GM06990 (cell line): Measurements from ENCODE around the gene CCDC116.

ENCODE experiments used
- DNase-seq: peaks from one replicate; pipeline ENCODE4 v3.0.0-alpha.2; 2011; ENCODE audit not compliant: insufficient read length; ENCODE audit errors: extremely low read depth
- H3K27me3 ChIP-seq: replicated peaks from 2 replicates; pipeline ENCODE4 v1.6.0; 2011; ENCODE audit warnings: low read length; ENCODE audit not compliant: control insufficient read depth, insufficient read depth
- H3K36me3 ChIP-seq: 2 replicates; pipeline ENCODE4 v1.5.1; 2011; ENCODE audit warnings: low read length; ENCODE audit not compliant: control insufficient read depth, insufficient read depth
- H3K4me3 ChIP-seq: replicated peaks from 2 replicates; pipeline ENCODE4 v1.5.1; 2011; ENCODE audit warnings: low read depth, mild to moderate bottlenecking, control low read depth, low read length
- TF ChIP-seq, protein P1 (sequence below): IDR thresholded peaks from 2 replicates; pipeline ENCODE4 v1.5.1; 2011; ENCODE audit warnings: low read length, control low read depth, mild to moderate bottlenecking, inconsistent platforms; ENCODE audit not compliant: insufficient read depth, poor library complexity, severe bottlenecking

The CCDC116 gene

GRCh38 chr22:21652547-21653545 lies 20.3 kb downstream of the CCDC116 start:
- Histone ChIP-seq H3K27me3 (no peaks in the 10 kb centered on the region), H3K36me3 (peaks cover 1% of the 10 kb centered on the region), H3K4me3 (peak overlapping the region; percentile 87)
- DNase-seq, result no peak
- TF ChIP-seq, protein P1, sequence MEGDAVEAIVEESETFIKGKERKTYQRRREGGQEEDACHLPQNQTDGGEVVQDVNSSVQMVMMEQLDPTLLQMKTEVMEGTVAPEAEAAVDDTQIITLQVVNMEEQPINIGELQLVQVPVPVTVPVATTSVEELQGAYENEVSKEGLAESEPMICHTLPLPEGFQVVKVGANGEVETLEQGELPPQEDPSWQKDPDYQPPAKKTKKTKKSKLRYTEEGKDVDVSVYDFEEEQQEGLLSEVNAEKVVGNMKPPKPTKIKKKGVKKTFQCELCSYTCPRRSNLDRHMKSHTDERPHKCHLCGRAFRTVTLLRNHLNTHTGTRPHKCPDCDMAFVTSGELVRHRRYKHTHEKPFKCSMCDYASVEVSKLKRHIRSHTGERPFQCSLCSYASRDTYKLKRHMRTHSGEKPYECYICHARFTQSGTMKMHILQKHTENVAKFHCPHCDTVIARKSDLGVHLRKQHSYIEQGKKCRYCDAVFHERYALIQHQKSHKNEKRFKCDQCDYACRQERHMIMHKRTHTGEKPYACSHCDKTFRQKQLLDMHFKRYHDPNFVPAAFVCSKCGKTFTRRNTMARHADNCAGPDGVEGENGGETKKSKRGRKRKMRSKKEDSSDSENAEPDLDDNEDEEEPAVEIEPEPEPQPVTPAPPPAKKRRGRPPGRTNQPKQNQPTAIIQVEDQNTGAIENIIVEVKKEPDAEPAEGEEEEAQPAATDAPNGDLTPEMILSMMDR, result peak; percentile 16

DNA sequence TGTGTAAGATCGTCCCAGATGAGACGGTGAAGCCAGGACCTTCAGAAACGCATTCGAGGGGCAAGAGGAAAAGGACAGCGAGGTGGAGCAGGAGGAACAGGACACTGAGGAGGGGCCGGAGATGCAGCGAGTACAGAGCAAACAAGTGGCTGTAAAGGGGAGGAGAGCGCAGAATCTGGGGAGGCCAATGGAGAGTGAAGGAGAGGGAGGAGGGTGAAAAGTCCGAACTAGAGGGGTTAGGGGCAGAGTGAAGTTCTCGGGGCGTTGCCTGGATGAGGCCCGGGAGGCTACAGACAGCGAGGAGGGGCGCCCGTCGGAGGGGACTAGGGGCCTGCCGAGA lies 24.4 kb downstream of the CCDC116 start:
- Histone ChIP-seq H3K27me3 (no peaks in the 10 kb centered on the region), H3K36me3 (no peaks in the 10 kb centered on the region; the same call in none of the 2 replicates), H3K4me3 (peak overlapping the region; percentile 67)
- TF ChIP-seq, protein P1, result no peak
- DNase-seq, result no peak

DNA sequence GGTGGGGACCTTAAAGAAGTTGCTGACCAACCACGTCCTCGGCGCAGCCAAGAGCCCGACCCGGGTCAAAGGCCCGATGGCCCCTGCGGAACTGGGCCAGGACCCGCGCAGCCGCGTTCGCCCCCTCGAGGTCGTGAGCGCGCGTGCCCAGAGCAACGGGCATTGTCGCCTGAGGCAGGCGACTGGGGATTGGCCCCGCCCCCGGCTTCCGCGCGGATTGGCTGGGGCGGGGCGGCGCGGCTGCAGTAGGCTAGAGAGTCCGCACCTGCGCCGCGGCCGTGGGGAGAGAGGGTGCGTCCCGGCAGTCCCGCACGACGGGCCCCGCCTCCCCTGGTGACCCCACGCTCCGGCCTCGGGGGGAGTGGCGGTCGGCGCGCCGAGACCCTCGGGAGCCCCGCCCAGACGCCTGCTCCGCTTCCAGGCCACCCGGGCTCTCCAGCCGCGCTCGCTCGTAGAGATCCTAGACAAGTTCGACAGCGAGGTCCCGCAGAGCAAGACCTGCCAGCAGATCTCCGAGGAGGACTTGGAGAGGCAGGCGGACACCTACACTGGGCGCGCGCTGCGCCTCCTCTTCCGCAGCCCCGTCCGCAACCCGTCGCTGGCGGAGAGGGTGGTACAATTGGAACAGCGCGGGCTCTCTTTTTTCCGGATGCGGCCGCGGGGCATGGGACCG lies 24.9 kb downstream of the CCDC116 start:
- no peaks in the 10 kb centered on the region; the same call in none of the 2 replicates for H3K36me3 ChIP-seq
- peak; percentile 84 for DNase-seq

GRCh38 chr22:21659864-21660525 lies 27.4 kb downstream of the CCDC116 start:
- no peaks in the 10 kb centered on the region for H3K36me3 ChIP-seq
- TF ChIP-seq, protein P1, result no peak
- H3K27me3 ChIP-seq, result no peaks in the 10 kb centered on the region
- H3K4me3 ChIP-seq, result no peak overlapping the region
- no peak for DNase-seq

More for the DNA sequence above, 24.9 kb downstream of the CCDC116 start:
- TF ChIP-seq, protein P1, result peak; percentile 32
- peak overlapping the region; percentile 67 for H3K4me3 ChIP-seq
- no peaks in the 10 kb centered on the region for H3K27me3 ChIP-seq

DNA sequence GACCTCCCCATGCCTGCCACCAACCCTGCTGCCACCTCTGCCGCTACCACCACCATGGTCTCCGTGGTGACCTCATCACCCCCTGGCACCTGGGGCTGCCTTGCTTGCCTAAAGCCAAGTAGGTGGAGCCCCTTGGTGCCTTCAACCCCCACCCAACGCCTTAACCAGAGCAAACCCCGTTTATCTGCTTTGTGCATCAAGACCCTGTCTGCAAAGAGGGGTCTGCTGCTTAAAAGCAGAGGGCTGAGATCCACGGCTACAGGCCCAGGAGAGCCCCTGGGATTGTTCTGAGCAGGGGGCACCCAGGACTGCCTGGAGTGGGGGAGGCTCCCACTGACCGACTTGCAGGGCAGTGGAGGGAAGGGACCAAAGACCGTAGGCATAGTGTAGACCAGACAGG lies 28.3 kb downstream of the CCDC116 start:
- TF ChIP-seq, protein P1, result no peak
- no peaks in the 10 kb centered on the region for H3K27me3 ChIP-seq
- no peak for DNase-seq
- H3K36me3 ChIP-seq, result no peaks in the 10 kb centered on the region
- no peak overlapping the region for H3K4me3 ChIP-seq
